Naive thymus-derived CD8-positive, alpha-beta T cell (primary cell): ENCODE measurements around the gene EPYC. TPM values are rescaled to one million over a fixed set of nuclear protein-coding genes. Genes with fewer than 3 reads are reported as not detected.
"Not testable (repeated sequence)": the region's sequence is repeated elsewhere in the genome, so short reads cannot be mapped to it uniquely, and the experiment has no call there.

ENCODE experiments used
- ATAC-seq, 2 donors: fragments of 150-1000 bp; cut with Tn5 transposase in 1 of 2; sonication (Bioruptor Pico), chemical (Tn5 transposase) in 1 of 2; 1 replicate in 1 of 2; 2 replicates in 1 of 2; pipeline ENCODE4 v1.10.0; 2021; ENCODE audit warnings: mild to moderate bottlenecking in 2 of 2, moderate library complexity in 2 of 2
- POLR2A ChIA-PET: fragments of 350-600 bp; sonication (Branson Sonifier 250); formaldehyde crosslinking; loops from one replicate; lab custom pipeline; 2021; ENCODE audit warnings: antibody characterized with exemption; lab: Charles Lee
- DNase-seq, 10 donors: peaks; one replicate each; pipeline versions ENCODE4 v3.0.0 to v3.0.0-alpha.2; 2020 to 2022
- H3K27ac Mint-ChIP-seq, 10 donors: one replicate each; pipeline ENCODE4 v1.8.0; 2020 to 2022; ENCODE audit warnings: mild to moderate bottlenecking in 10 of 10, mixed read lengths in 10 of 10, moderate library complexity in 4 of 10, inconsistent platforms in 1 of 10
- H3K27me3 Mint-ChIP-seq, 5 donors: one replicate each; pipeline ENCODE4 v1.8.0; 2021 to 2022; ENCODE audit warnings: mixed read lengths in 5 of 5
- H3K36me3 Mint-ChIP-seq, 3 donors: one replicate each; pipeline ENCODE4 v1.8.0; 2020 to 2022; ENCODE audit warnings: mixed read lengths in 3 of 3, mild to moderate bottlenecking in 2 of 3, inconsistent platforms in 1 of 3
- H3K4me1 Mint-ChIP-seq, 4 donors: one replicate each; pipeline ENCODE4 v1.8.0; 2021 to 2022; ENCODE audit warnings: mixed read lengths in 4 of 4
- H3K4me3 Mint-ChIP-seq, 10 donors: one replicate each; pipeline ENCODE4 v1.8.0; 2020 to 2022; ENCODE audit warnings: mild to moderate bottlenecking in 10 of 10, mixed read lengths in 10 of 10, moderate library complexity in 6 of 10, inconsistent platforms in 1 of 10
- H3K9me3 Mint-ChIP-seq, 9 donors: one replicate each; pipeline ENCODE4 v1.8.0; 2020 to 2022; ENCODE audit warnings: mixed read lengths in 9 of 9, mild to moderate bottlenecking in 3 of 9, inconsistent platforms in 1 of 9, moderate library complexity in 1 of 9
- polyA plus RNA-seq, 3 donors: library from polyadenylated mRNA; unstranded; fragments of 300-500 nt; fragmentation: Illumina TruSeq; gene quantifications; one replicate each; pipeline ENCODE4 v1.2.3, GENCODE V29; 2021
- total RNA-seq, 8 experiments: library from RNA in 2 of 8; stranded (reverse) in 2 of 8; gene quantifications; one replicate each; pipeline ENCODE4 v1.2.3 and lab custom pipeline; 2021 to 2026

The EPYC gene
- total and polyA plus RNA-seq, 5 experiments from 2014 or later = not detected

- H3K27me3 Mint-ChIP-seq, H3K4me3 Mint-ChIP-seq, H3K27ac Mint-ChIP-seq, ATAC-seq, DNase-seq, H3K4me1 Mint-ChIP-seq, H3K9me3 Mint-ChIP-seq, H3K36me3 Mint-ChIP-seq, POLR2A ChIA-PET: not testable (repeated sequence)
Observed at GRCh38 chr12:90985331-90985730, 19.4 kb downstream of the EPYC start.

GRCh38 chr12:90984114-90984513, 20.7 kb downstream of the EPYC start:
- POLR2A ChIA-PET = no interaction called here
- Mint-ChIP-seq H3K27ac (no peak overlapping the region), H3K27me3 (peaks cover 0 to 4% (median 0%) of the 10 kb centered on the region in 5 donors), H3K9me3 (peaks cover 0 to 9% (median 0%) of the 10 kb centered on the region in 9 donors), H3K4me3 (no peak overlapping the region), H3K36me3 (no peaks in the 10 kb centered on the region), H3K4me1 (no peaks in the 10 kb centered on the region)
- ATAC-seq (no peak), DNase-seq (no peak)

DNA sequence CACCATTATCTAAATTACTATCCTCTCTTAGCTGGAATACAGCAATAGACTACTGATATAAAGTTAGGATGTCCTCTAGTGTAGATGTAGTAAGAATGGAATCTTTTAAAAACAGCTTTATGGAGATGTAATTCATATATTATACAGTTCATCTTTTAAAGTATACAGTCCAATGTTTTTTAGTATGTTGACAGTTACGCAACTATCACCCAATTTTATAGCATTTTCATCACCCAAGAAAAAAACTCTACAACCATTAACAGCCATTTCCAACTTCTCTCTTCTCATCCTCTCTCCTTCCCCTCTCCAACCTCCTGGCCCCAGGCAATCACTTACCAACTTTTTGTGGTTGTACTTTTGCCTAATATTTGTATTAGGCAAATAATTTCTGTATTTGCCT, 22.6 kb downstream of the EPYC start:
- Mint-ChIP-seq H3K27ac (no peak overlapping the region), H3K27me3 (peaks cover 0 to 4% (median 0%) of the 10 kb centered on the region in 5 donors), H3K36me3 (no peaks in the 10 kb centered on the region), H3K4me3 (no peak overlapping the region), H3K9me3 (peaks cover 0 to 5% (median 0%) of the 10 kb centered on the region in 9 donors), H3K4me1 (no peaks in the 10 kb centered on the region)
- DNase-seq = no peak
- ATAC-seq = no peak
- POLR2A ChIA-PET = no interaction called here

GRCh38 chr12:90979951-90980350, 24.8 kb downstream of the EPYC start:
- POLR2A ChIA-PET = no interaction called here

DNA sequence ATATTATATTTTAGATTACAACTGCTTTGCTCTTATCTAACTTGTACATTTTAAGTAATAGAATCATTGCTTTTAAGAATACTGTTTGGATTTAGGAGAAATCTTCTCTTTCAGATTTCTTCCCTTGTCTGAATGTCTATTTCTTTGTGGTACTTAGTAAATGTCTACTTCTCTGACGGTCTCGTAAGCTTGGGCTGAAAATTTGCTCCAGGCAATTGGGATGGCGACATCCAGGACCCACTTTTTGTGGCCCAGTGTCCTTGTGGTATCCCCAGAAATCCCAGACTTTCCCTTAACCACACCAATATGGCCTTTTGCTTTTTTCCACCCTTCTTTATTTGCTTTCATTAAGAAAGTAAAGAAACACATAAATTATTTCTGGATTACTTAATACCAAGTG, 25.8 kb downstream of the EPYC start:
- Mint-ChIP-seq H3K4me1 (no peaks in the 10 kb centered on the region), H3K27ac (no peak overlapping the region), H3K27me3 (peaks cover 0 to 8% (median 4%) of the 10 kb centered on the region in 5 donors), H3K9me3 (no peaks in the 10 kb centered on the region), H3K4me3 (no peak overlapping the region), H3K36me3 (no peaks in the 10 kb centered on the region)
- POLR2A ChIA-PET = no interaction called here
- DNase-seq (no peak), ATAC-seq (no peak)

More at GRCh38 chr12:90979951-90980350, 24.8 kb downstream of the EPYC start:
- ATAC-seq (no peak), DNase-seq (no peak)
- no peak overlapping the region for H3K27ac Mint-ChIP-seq
- H3K4me3 Mint-ChIP-seq = no peak overlapping the region
- H3K27me3 Mint-ChIP-seq = peaks cover 0 to 4% (median 0%) of the 10 kb centered on the region in 5 donors
- H3K9me3 Mint-ChIP-seq = no peaks in the 10 kb centered on the region
- no peaks in the 10 kb centered on the region for H3K36me3 Mint-ChIP-seq
- no peaks in the 10 kb centered on the region for H3K4me1 Mint-ChIP-seq

GRCh38 chr12:90978117-90978770, 26.5 kb downstream of the EPYC start:
- POLR2A ChIA-PET = no interaction called here
- H3K9me3 Mint-ChIP-seq = no peaks in the 10 kb centered on the region
- peaks cover 0 to 12% (median 5%) of the 10 kb centered on the region in 5 donors for H3K27me3 Mint-ChIP-seq
- peak in 1 of 10 donors; percentile 7 for DNase-seq
- no peak overlapping the region for H3K4me3 Mint-ChIP-seq
- H3K27ac Mint-ChIP-seq = no peak overlapping the region
- no peaks in the 10 kb centered on the region for H3K4me1 Mint-ChIP-seq
- no peaks in the 10 kb centered on the region for H3K36me3 Mint-ChIP-seq
- ATAC-seq = peak in 1 of 2 donors; percentile 33

GRCh38 chr12:90977224-90977623, 27.5 kb downstream of the EPYC start:
- H3K4me1 Mint-ChIP-seq = no peaks in the 10 kb centered on the region
- POLR2A ChIA-PET = no interaction called here
- ATAC-seq (no peak), DNase-seq (no peak)
- H3K4me3 Mint-ChIP-seq = no peak overlapping the region
- H3K9me3 Mint-ChIP-seq = no peaks in the 10 kb centered on the region
- H3K36me3 Mint-ChIP-seq = no peaks in the 10 kb centered on the region
- no peak overlapping the region for H3K27ac Mint-ChIP-seq
- H3K27me3 Mint-ChIP-seq = peaks cover 0 to 8% (median 4%) of the 10 kb centered on the region in 5 donors

DNA sequence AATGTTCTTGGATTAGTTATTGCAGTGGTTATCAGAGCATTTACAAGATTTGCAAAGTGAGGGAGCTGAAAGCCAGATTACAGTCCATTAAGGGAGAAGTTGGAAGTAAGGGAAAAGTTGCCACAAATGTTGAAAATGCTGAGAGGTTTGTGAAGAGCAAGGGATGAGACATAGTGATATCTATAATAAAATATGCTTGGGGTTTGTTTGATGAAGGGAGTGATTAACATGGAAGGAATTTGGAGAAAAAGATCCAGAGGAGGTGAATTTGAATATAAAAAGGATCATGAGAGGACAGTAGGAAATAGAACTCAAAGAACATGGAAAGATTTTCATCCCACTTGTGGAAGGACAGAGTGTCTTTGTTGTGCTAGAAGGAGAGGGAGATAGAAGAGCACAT, 30.5 kb downstream of the EPYC start:
- H3K4me3 Mint-ChIP-seq = no peak overlapping the region
- ATAC-seq (no peak), DNase-seq (no peak)
- peaks cover 0 to 8% (median 3%) of the 10 kb centered on the region in 5 donors for H3K27me3 Mint-ChIP-seq
- no peaks in the 10 kb centered on the region for H3K36me3 Mint-ChIP-seq
- H3K4me1 Mint-ChIP-seq = no peaks in the 10 kb centered on the region
- H3K9me3 Mint-ChIP-seq = no peaks in the 10 kb centered on the region
- POLR2A ChIA-PET = no interaction called here
- no peak overlapping the region for H3K27ac Mint-ChIP-seq

DNA sequence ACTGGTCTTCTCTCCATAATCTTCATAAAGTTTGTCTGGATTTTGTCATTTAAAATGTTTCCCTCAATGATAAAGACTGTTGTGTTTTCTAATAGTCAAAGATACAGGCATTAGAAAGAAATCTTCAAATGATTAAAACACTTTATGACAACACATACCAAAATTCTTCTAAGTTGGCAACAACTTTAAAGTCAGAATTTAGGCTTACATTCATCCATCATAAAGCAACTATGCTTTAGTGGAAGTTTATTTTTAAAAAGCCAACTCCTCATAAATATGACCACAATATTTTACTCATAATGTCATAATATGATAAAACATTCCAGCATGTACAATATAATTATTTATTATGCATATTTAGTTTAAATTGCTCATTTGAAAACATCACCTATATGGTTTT, 32.5 kb downstream of the EPYC start:
- no peaks in the 10 kb centered on the region for H3K9me3 Mint-ChIP-seq
- peaks cover 0 to 12% (median 5%) of the 10 kb centered on the region in 5 donors for H3K27me3 Mint-ChIP-seq
- ATAC-seq (no peak), DNase-seq (no peak)
- no peak overlapping the region for H3K4me3 Mint-ChIP-seq
- no peaks in the 10 kb centered on the region for H3K36me3 Mint-ChIP-seq
- POLR2A ChIA-PET = no interaction called here
- H3K4me1 Mint-ChIP-seq = no peaks in the 10 kb centered on the region
- H3K27ac Mint-ChIP-seq = no peak overlapping the region

DNA sequence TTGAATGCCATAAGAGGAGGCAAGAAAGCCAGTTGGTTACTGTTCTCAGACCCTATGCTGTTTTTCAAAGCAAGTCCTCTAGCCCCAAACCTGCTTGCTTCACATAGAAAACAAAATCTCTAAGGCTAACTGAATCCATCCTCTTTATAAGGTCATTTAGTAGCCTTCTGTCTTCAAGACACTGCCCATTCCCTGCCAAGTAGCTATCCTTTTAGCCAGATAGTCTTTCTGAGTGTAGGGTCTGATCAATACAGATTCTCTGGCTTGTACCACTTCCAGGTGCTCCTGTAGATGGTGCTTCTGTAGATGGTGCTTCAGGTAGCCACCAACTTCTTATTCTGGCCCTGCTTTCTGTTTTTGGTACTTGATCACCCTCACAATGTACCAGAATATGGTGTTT, 33.9 kb downstream of the EPYC start:
- POLR2A ChIA-PET = no interaction called here
- Mint-ChIP-seq H3K36me3 (no peaks in the 10 kb centered on the region), H3K9me3 (no peaks in the 10 kb centered on the region), H3K4me3 (no peak overlapping the region), H3K27ac (no peak overlapping the region), H3K27me3 (peaks cover 0 to 12% (median 5%) of the 10 kb centered on the region in 5 donors), H3K4me1 (no peaks in the 10 kb centered on the region)
- ATAC-seq = no peak
- DNase-seq = no peak

GRCh38 chr12:90970471-90970870, 34.3 kb downstream of the EPYC start:
- no peak for DNase-seq
- no peak overlapping the region for H3K4me3 Mint-ChIP-seq
- H3K27ac Mint-ChIP-seq = no peak overlapping the region
- POLR2A ChIA-PET = no interaction called here
- peaks cover 0 to 12% (median 5%) of the 10 kb centered on the region in 5 donors for H3K27me3 Mint-ChIP-seq
- H3K4me1 Mint-ChIP-seq = no peaks in the 10 kb centered on the region
- no peak for ATAC-seq
- H3K9me3 Mint-ChIP-seq = no peaks in the 10 kb centered on the region
- no peaks in the 10 kb centered on the region for H3K36me3 Mint-ChIP-seq

DNA sequence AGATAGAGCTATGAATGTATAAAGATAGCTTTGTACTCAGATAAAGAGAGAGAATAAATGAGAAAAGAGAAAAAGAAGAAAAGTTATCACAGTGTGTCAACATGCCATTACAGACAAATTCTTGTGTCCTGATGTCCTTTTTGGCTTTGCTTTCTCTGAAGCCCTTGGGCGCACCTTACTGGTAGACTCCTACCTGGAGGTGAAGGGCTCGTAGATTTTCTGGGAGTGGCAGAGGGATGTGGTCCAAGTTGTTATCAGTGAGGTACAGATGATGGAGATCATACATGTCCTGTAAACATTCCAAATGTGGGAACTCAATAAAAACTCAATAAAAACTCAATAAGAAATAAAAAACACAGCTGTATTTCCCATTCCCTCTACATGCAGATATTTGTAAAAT, 34.9 kb downstream of the EPYC start:
- Mint-ChIP-seq H3K4me1 (no peaks in the 10 kb centered on the region), H3K9me3 (no peaks in the 10 kb centered on the region), H3K27me3 (peaks cover 0 to 12% (median 5%) of the 10 kb centered on the region in 5 donors), H3K27ac (no peak overlapping the region), H3K4me3 (no peak overlapping the region), H3K36me3 (no peaks in the 10 kb centered on the region)
- POLR2A ChIA-PET = no interaction called here
- DNase-seq (no peak), ATAC-seq (no peak)

DNA sequence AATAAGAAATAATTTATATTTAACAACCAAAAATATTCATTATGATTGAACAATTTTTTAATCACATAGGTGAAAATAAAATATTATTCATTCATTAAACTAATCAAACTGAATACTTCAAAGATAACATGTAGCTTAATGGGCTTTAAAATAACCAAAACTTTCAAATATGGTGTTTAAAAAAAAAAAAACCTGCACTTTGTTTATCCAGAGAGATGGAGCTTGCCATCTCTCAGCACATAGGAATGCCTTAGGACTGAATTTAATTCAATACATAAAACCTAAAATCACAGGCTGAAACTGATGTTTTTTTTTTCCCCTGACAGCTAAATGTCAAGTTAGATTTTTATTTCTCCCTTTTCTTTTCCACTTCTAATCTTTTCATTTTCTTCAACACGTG, 35.4 kb downstream of the EPYC start:
- no peak overlapping the region for H3K27ac Mint-ChIP-seq
- H3K4me1 Mint-ChIP-seq = no peaks in the 10 kb centered on the region
- no peak overlapping the region for H3K4me3 Mint-ChIP-seq
- peaks cover 0 to 9% (median 4%) of the 10 kb centered on the region in 5 donors for H3K27me3 Mint-ChIP-seq
- H3K36me3 Mint-ChIP-seq = no peaks in the 10 kb centered on the region
- ATAC-seq (no peak), DNase-seq (no peak)
- POLR2A ChIA-PET = no interaction called here
- H3K9me3 Mint-ChIP-seq = no peaks in the 10 kb centered on the region

- Mint-ChIP-seq H3K4me3 (no peak overlapping the region), H3K4me1 (no peaks in the 10 kb centered on the region), H3K36me3 (no peaks in the 10 kb centered on the region), H3K27me3 (peaks cover 0 to 6% (median 2%) of the 10 kb centered on the region in 5 donors), H3K27ac (no peak overlapping the region), H3K9me3 (no peaks in the 10 kb centered on the region)
- ATAC-seq (no peak), DNase-seq (no peak)
- POLR2A ChIA-PET = no interaction called here
Observed at GRCh38 chr12:90965204-90965603, 39.6 kb downstream of the EPYC start.
